ENCODE measurements around the gene KRTAP6-1. TPM values are rescaled to one million over a fixed set of nuclear protein-coding genes. Genes with fewer than 3 reads are reported as not detected.

Gene KRTAP6-1
- total RNA-seq, 2 experiments from 2014 or later, result not detected

- Histone ChIP-seq H4K20me1 (ENCODE audit: insufficient read depth, low read length) (no peaks in the 10 kb centered on the region), H2AFZ (ENCODE audit: low read length) (no peak overlapping the region), H3K4me2 (ENCODE audit: low read length) (no peak overlapping the region), H3K4me1 (ENCODE audit: insufficient read depth, low read length, poor library complexity, severe bottlenecking) (no peaks in the 10 kb centered on the region), H3K79me2 (ENCODE audit: insufficient read depth, low read depth, low read length) (no peaks in the 10 kb centered on the region), H3K9me2 (ENCODE audit: insufficient read depth, low read length) (no peaks in the 10 kb centered on the region), H3K27ac (ENCODE audit: low read depth, low read length, poor library complexity, severe bottlenecking) (no peak overlapping the region), H3K9me3 (ENCODE audit: low read length) (peaks cover 8% of the 10 kb centered on the region; the same call in 1 of the 2 replicates), H3K4me3 (ENCODE audit: low read depth, low read length, poor library complexity, severe bottlenecking) (no peak overlapping the region), H3K36me3 (ENCODE audit: insufficient read depth, low read length) (no peaks in the 10 kb centered on the region)
- DNase-seq (ENCODE audit: low spot score), result no peak
- ChIA-PET CTCF (ENCODE audit: unreplicated experiment) (interaction anchor here (0.6 kb wide), 1 partner anchor 41 kb away, joined by 3 read pairs; no protein-coding TSS in a partner anchor), POLR2A (interaction anchor here (0.7 kb wide), 1 partner anchor 14 kb away, joined by 6 read pairs; no protein-coding TSS in a partner anchor)
- BruUV-seq (replicated peaks), result no TSS peak
- intact Hi-C loops (cut with micrococcal nuclease; ENCODE audit: unreplicated experiment), result no loop called here
- TF ChIP-seq CTCF (conservative IDR thresholded peaks at IDR 0.05; ENCODE audit: low read length), result no peak
- no peak for TF ChIP-seq EZH2phosphoT487 (IDR thresholded peaks at IDR 0.05; ENCODE audit: borderline replicate concordance, low read depth, low read length)
Measured at GRCh38 chr21:30623362-30623761, 9.6 kb upstream of the KRTAP6-1 start.

GRCh38 chr21:30620522-30620921 is 6.8 kb upstream of the KRTAP6-1 start, which contains the start of gene KRTAP20-4:
Gene KRTAP20-4, plus strand, starts transcription at chr21:30620627.
- no peaks in the 10 kb centered on the region for H3K9me2 ChIP-seq (ENCODE audit: insufficient read depth, low read length)
- CTCF ChIA-PET (ENCODE audit: unreplicated experiment), result no interaction called here
- no peak for TF ChIP-seq EZH2phosphoT487 (IDR thresholded peaks at IDR 0.05; ENCODE audit: borderline replicate concordance, low read depth, low read length)
- TF ChIP-seq CTCF (conservative IDR thresholded peaks at IDR 0.05; ENCODE audit: low read length), result no peak
- BruUV-seq (replicated peaks), result no TSS peak
- no peak within 1 kb of the TSS for H3K4me3 ChIP-seq (ENCODE audit: low read depth, low read length, poor library complexity, severe bottlenecking)
- H3K79me2 ChIP-seq (ENCODE audit: insufficient read depth, low read depth, low read length), result no peaks in the 10 kb centered on the region
- no peak within 1 kb of the TSS for H3K4me2 ChIP-seq (ENCODE audit: low read length)
- no peaks in the 10 kb centered on the region for H3K9me3 ChIP-seq (ENCODE audit: low read length)
- no peak for DNase-seq (ENCODE audit: low spot score)
- H4K20me1 ChIP-seq (ENCODE audit: insufficient read depth, low read length), result no peaks in the 10 kb centered on the region
- no peaks in the 10 kb centered on the region for H3K4me1 ChIP-seq (ENCODE audit: insufficient read depth, low read length, poor library complexity, severe bottlenecking)
- no peak within 1 kb of the TSS for H2AFZ ChIP-seq (ENCODE audit: low read length)
- POLR2A ChIA-PET, result interaction anchor here (0.7 kb wide), 1 partner anchor 170 kb away, joined by 3 read pairs; no protein-coding TSS in a partner anchor
- no peak within 1 kb of the TSS for H3K27ac ChIP-seq (ENCODE audit: low read depth, low read length, poor library complexity, severe bottlenecking)
- intact Hi-C loops (cut with micrococcal nuclease; ENCODE audit: unreplicated experiment), result no loop called here
- H3K36me3 ChIP-seq (ENCODE audit: insufficient read depth, low read length), result no peaks in the 10 kb centered on the region

GRCh38 chr21:30620080-30620479 is 6.3 kb upstream of the KRTAP6-1 start:
- ChIA-PET POLR2A (no interaction called here), CTCF (ENCODE audit: unreplicated experiment) (no interaction called here)
- Histone ChIP-seq H3K79me2 (ENCODE audit: insufficient read depth, low read depth, low read length) (no peaks in the 10 kb centered on the region), H3K4me2 (ENCODE audit: low read length) (no peak overlapping the region), H2AFZ (ENCODE audit: low read length) (no peak overlapping the region), H3K4me1 (ENCODE audit: insufficient read depth, low read length, poor library complexity, severe bottlenecking) (no peaks in the 10 kb centered on the region), H3K27ac (ENCODE audit: low read depth, low read length, poor library complexity, severe bottlenecking) (no peak overlapping the region), H3K36me3 (ENCODE audit: insufficient read depth, low read length) (no peaks in the 10 kb centered on the region), H3K4me3 (ENCODE audit: low read depth, low read length, poor library complexity, severe bottlenecking) (no peak overlapping the region), H3K9me2 (ENCODE audit: insufficient read depth, low read length) (no peaks in the 10 kb centered on the region), H4K20me1 (ENCODE audit: insufficient read depth, low read length) (no peaks in the 10 kb centered on the region), H3K9me3 (ENCODE audit: low read length) (no peaks in the 10 kb centered on the region)
- TF ChIP-seq CTCF (conservative IDR thresholded peaks at IDR 0.05; ENCODE audit: low read length) (no peak), EZH2phosphoT487 (IDR thresholded peaks at IDR 0.05; ENCODE audit: borderline replicate concordance, low read depth, low read length) (no peak)
- DNase-seq (ENCODE audit: low spot score), result no peak
- intact Hi-C loops (cut with micrococcal nuclease; ENCODE audit: unreplicated experiment), result no loop called here
- no TSS peak for BruUV-seq (replicated peaks)
